ENCODE results near the gene WDR1. TPM values are rescaled to one million over a fixed set of nuclear protein-coding genes. Genes with fewer than 3 reads are reported as not detected.

The WDR1 gene
- total RNA-seq, 4 donors from 2014 or later, result 122 to 238 (median 213) TPM

- TF ChIP-seq CTCF (IDR thresholded peaks at IDR 0.05), result no peak
- no peak for TF ChIP-seq POLR2A (IDR thresholded peaks at IDR 0.05)
- WGBS, 2 donors, result 94 to 95% methylated on average over 5 of the region's 5 CpGs
- no peak for DNase-seq
- intact Hi-C loops (cut with DNase I), result no loop called here
- Histone ChIP-seq H3K4me1 (peaks cover 20 to 22% of the 10 kb centered on the region in 2 donors), H3K27ac (no peak overlapping the region), H3K4me3 (replicated peaks in 1 of 3) (no peak overlapping the region), H3K36me3 (no peaks in the 10 kb centered on the region), H3K27me3 (no peaks in the 10 kb centered on the region), H3K9me3 (no peaks in the 10 kb centered on the region)
These were observed 17.5 kb upstream of the WDR1 start for GRCh38 chr4:10134141-10134540.

DNA sequence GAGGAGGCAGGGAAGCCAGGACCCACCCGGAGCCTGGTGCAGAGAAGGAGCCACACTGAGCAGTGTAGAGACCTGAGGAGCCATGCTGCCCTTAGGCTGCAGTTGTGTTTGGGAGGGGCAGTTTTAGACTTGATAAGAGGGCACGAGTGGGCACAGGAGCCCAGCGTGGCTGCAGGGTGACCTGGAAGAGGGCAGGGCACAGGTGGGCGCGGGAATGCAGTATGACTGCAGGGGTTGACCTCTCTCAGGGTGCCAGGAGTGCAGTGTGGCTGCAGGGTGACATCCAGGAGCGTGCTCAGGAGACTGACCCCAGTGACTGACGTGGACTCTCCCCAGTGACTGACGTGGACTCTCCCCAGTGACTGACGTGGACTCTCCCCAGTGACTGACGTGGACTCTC, 14.6 kb upstream of the WDR1 start:
- Histone ChIP-seq H3K27me3 (no peaks in the 10 kb centered on the region), H3K36me3 (no peaks in the 10 kb centered on the region), H3K9me3 (no peaks in the 10 kb centered on the region), H3K4me3 (replicated peaks in 1 of 3) (no peak overlapping the region), H3K4me1 (peaks cover 42 to 47% of the 10 kb centered on the region in 2 donors), H3K27ac (no peak overlapping the region)
- 76 to 84% methylated on average over 6 to 10 of the region's 10 CpGs for WGBS, 2 donors
- DNase-seq, result no peak
- intact Hi-C loops (cut with DNase I), result no loop called here
- TF ChIP-seq POLR2A (IDR thresholded peaks at IDR 0.05) (no peak), CTCF (IDR thresholded peaks at IDR 0.05) (no peak)

DNA sequence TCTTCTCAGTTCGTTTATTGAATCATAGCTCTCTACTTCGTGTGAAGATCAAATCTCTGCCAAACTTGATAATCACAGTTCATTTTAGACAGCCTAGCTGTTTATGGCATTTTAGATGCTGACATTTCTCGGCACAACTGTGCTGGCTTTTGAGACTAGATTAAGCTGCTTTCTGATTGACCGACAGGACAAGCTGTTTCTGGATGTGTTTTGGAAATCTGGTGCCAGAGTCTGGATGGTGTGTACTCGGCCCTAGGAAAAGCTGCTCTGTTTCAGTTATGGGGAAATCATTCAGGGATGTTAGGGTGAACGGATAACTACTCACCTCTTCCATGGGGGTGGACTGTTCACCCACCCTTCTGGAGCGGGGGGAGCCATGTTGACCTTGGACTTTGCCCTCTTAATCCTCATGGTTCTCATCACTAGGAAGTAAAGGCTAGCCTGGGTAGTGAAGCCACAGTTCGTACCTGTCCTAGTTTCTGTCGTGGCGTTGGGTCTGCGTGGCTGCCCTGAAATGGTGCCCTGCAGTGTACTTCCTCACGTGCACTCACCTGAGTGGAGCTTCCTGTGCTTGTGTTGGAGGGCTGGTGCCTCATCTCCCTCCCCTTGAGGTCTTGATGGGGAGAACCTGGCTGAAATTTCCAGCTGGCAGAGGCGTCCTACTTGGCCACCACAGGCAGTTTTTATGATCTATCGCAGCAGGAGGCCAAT, 13.7 kb upstream of the WDR1 start:
- TF ChIP-seq POLR2A (IDR thresholded peaks at IDR 0.05), result no peak
- TF ChIP-seq CTCF (IDR thresholded peaks at IDR 0.05), result no peak
- no peak for DNase-seq
- intact Hi-C loops (cut with DNase I), result no loop called here
- WGBS, 2 donors, result 60 to 70% methylated on average over 14 of the region's 14 CpGs
- H3K9me3 ChIP-seq, result no peaks in the 10 kb centered on the region
- no peaks in the 10 kb centered on the region for H3K36me3 ChIP-seq
- H3K4me1 ChIP-seq, result peaks cover 42 to 47% of the 10 kb centered on the region in 2 donors
- no peaks in the 10 kb centered on the region for H3K27me3 ChIP-seq
- no peak overlapping the region for H3K4me3 ChIP-seq (replicated peaks in 1 of 3)
- H3K27ac ChIP-seq, result peak overlapping the region; percentile 3 to 58 (median 18)

- Histone ChIP-seq H3K9me3 (no peaks in the 10 kb centered on the region), H3K4me3 (replicated peaks in 1 of 3) (no peak overlapping the region), H3K27ac (peak overlapping the region; percentile 3 to 58 (median 18)), H3K27me3 (no peaks in the 10 kb centered on the region), H3K36me3 (no peaks in the 10 kb centered on the region), H3K4me1 (peaks cover 46 to 51% of the 10 kb centered on the region in 2 donors)
- WGBS, 2 donors, result 59 to 64% methylated on average over 13 of the region's 13 CpGs
- peak; percentile 66 for DNase-seq
- intact Hi-C loops (cut with DNase I), result no loop called here
- no peak for TF ChIP-seq POLR2A (IDR thresholded peaks at IDR 0.05)
- TF ChIP-seq CTCF (IDR thresholded peaks at IDR 0.05), result no peak
These were observed 12.9 kb upstream of the WDR1 start for GRCh38 chr4:10129196-10130177.

Measured in thyroid gland (tissue), 4 donors.